Measurements from ENCODE around the gene MTG2. TPM values are rescaled to one million over a fixed set of nuclear protein-coding genes. Genes with fewer than 3 reads are reported as not detected.
A peak's percentile ranks its signal among the peaks of the same experiment; 100 is the strongest.

Gene MTG2
- polyA plus RNA-seq, 3 donors = 26.3 to 35.4 (median 28.2) TPM

- DNase-seq (ENCODE audit: low read depth in 3 of 3, low spot score in 2 of 3) = no peak
These were observed 48.5 kb downstream of the MTG2 start for GRCh38 chr20:62231292-62231691.

GRCh38 chr20:62232194-62232593 is 49.4 kb downstream of the MTG2 start:
- DNase-seq (ENCODE audit: low read depth in 3 of 3, low spot score in 2 of 3) = no peak

GRCh38 chr20:62232770-62233645 is 50.2 kb downstream of the MTG2 start:
- DNase-seq (ENCODE audit: low read depth in 3 of 3, low spot score in 2 of 3) = no peak

GRCh38 chr20:62233684-62234083 is 50.9 kb downstream of the MTG2 start:
- DNase-seq (ENCODE audit: low read depth in 3 of 3, low spot score in 2 of 3) = no peak

GRCh38 chr20:62234339-62234738 is 51.5 kb downstream of the MTG2 start:
- DNase-seq (ENCODE audit: low read depth in 3 of 3, low spot score in 2 of 3) = no peak

DNA sequence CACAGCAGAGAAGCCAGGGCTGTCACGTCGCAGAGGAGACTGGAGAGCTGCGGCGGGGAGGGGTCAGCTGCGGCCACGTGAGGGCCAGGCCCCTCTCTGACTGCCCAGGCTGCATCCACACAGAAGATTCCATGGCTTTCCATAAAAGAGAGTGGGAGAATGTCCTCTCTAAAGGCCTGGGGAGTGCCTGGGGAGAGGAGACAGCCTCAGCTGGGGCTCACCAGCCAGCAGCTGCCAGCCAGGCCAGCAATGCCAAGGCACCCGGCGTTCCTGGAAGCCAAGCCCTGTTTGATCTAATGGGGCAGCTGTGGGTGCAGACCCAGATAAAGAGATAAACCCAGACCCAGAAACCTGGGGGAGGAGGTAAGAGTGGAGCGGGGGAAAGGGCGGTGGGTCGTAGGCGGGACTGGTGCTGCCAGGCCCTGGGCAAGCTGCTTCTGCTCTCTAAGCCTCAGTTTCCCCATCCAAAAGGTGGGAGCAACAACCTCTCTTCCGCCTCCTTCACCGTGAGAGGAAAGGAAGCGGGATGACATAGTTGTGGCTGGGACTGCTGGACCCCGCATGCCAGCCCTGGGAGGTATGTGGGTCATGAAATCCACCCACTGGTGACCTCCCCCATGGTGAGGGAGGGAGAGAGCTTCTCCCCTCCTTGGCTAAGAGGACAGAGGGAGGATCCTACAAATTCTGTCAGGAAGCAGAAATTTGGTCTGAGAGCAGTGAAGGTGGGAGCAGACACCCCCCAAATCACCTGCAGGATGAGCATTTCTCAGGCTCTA is 52.4 kb downstream of the MTG2 start:
- DNase-seq (ENCODE audit: low read depth in 3 of 3, low spot score in 2 of 3) = no peak

DNA sequence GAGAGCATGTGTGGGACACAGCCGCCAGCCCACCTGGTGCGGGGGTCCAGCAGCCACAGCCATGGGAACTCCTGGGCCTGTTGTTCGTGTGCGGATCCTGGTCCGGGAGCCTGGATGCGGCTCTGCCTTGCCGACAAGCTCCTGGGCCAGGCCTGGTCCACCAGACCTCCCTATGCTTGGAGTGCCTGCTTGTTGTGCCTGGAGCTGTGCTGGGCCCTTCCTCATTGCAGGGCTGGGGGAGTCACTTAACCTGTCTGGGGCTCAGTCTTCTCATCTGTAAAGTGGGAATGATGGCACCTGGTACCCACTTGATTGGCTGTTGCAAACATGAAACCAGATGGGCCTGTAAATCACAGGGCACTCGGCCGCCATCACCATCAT is 52.9 kb downstream of the MTG2 start:
- no peak for DNase-seq (ENCODE audit: low read depth in 3 of 3, low spot score in 2 of 3)

DNA sequence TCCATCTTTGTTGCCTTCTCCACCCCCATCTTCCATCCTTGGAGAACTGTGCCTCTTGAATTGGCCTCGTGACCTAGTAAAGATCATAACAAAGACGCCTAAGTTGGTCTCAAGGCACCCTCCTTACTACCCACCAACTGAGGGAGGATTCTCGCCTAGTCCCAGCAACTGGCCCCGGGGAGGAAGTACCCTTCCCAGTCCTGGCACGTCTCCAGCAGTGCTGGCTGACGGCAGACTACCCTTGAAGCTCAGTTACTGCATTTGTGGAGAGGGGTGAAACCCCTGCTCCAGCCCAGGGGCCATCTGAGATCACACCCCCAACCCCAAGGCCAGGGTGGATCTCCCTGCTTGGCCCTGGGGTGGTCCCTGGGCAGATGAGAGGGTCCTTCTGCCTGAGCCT is 53.4 kb downstream of the MTG2 start:
- DNase-seq (ENCODE audit: low read depth in 3 of 3, low spot score in 2 of 3) = no peak

DNA sequence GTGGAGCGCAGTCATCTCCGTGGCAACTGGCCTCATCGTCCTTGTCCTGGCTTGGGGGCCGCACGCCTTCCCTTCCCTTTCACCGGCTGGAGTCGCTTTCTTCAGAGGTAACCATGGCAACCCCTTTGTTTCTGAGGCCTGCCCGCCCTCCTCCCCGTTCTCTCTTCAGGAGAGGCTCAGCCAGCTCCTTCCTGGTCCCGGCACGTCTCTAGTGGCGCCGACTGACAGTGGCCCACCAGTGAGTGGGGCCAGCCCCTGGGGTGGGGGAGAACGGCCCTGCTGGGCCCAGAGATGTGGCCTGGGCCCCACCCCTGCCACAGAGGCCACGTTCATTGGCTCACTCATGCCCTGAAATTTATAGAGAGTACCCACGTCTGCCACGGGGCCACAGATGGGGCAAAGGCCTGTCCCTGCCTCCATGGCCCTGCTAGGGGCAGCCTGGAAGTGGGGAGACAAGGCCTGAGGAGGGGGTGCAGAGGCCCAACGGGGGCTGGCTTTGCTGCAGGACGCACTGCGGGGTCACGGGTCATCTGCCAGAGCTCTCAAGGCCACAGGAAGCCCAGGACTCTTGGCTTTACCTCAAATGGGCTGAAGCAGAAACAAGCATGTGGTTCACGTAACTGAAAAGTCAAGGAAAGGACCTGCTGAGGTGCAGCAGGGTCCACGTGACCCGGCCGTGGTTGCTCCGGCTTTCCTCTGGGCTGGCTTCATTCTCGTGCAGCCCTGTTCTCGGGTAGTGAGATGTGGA is 54.1 kb downstream of the MTG2 start:
- no peak for DNase-seq (ENCODE audit: low read depth in 3 of 3, low spot score in 2 of 3)

- no peak for DNase-seq (ENCODE audit: low read depth in 3 of 3, low spot score in 2 of 3)
These were observed 54.6 kb downstream of the MTG2 start for GRCh38 chr20:62237514-62237800.

- peak; percentile 93 to 94 (median 94) for DNase-seq (ENCODE audit: low read depth in 3 of 3, low spot score in 2 of 3)
These were observed 55.2 kb downstream of the MTG2 start, which contains the start of gene OSBPL2 for GRCh38 chr20:62237801-62238568. Gene OSBPL2, plus strand, starts transcription at chr20:62238521. Its CDS starts 17,664 bp downstream, at chr20:62256185.

GRCh38 chr20:62238569-62239277 is 55.9 kb downstream of the MTG2 start:
- DNase-seq (ENCODE audit: low read depth in 3 of 3, low spot score in 2 of 3) = no peak

- DNase-seq (ENCODE audit: low read depth in 3 of 3, low spot score in 2 of 3) = no peak
These were observed 56.6 kb downstream of the MTG2 start for GRCh38 chr20:62239278-62239879.

GRCh38 chr20:62240020-62240685 is 57.3 kb downstream of the MTG2 start:
- DNase-seq (ENCODE audit: low read depth in 3 of 3, low spot score in 2 of 3) = no peak

- DNase-seq (ENCODE audit: low read depth in 3 of 3, low spot score in 2 of 3) = no peak
These were observed 58.7 kb downstream of the MTG2 start for GRCh38 chr20:62241506-62241905.

GRCh38 chr20:62242176-62242575 is 59.3 kb downstream of the MTG2 start:
- no peak for DNase-seq (ENCODE audit: low read depth in 3 of 3, low spot score in 2 of 3)

DNA sequence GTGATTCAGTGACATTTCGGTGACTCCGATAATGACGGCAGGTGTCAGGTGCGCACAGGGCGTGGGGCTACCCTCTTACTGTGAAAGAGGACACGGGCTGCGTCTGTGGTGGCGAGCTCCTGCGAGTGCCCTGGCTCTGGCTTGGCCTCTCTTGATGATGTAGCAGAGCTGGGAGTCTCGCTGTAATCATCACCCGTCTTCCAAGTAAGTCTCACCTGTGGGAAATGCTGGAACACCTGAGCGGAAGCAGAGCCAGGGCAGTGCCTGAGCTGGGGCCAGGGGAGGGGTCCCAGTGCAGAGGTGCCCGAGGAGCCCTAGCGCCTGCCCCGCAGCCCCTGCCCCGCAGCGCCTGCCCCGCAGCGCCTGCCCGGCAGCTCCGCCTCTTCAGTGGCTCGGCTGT is 60.3 kb downstream of the MTG2 start:
- DNase-seq (ENCODE audit: low read depth in 3 of 3, low spot score in 2 of 3) = no peak

- no peak for DNase-seq (ENCODE audit: low read depth in 3 of 3, low spot score in 2 of 3)
These were observed 61.2 kb downstream of the MTG2 start for GRCh38 chr20:62243906-62244515.

Measured in right renal cortex interstitium (tissue), 3 donors.